T-helper 2 cell (primary cell): Measurements from ENCODE around the gene VGLL3.
"Not testable (repeated sequence)": the region's sequence is repeated elsewhere in the genome, so short reads cannot be mapped to it uniquely, and the experiment has no call there.

Experiments
- DNase-seq, 5 experiments: peaks; one replicate each; pipeline versions ENCODE4 v3.0.0 to v3.0.0-alpha.2; 2012 to 2022
- total RNA-seq, 2 donors: gene quantifications; one replicate each; lab custom pipeline; 2026; lab: John Stamatoyannopoulos, UW

The VGLL3 gene
- total RNA-seq, result 0 to 0.20 reads per million in 2 donors

GRCh38 chr3:86990734-86991481, at the start of gene VGLL3:
TSS of gene VGLL3 (minus strand) at chr3:86991149. CDS start at chr3:86990743, 406 bp downstream.
- DNase-seq, result peak in 1 of 5 experiments; percentile 19

- DNase-seq, result no peak
These were observed 46.7 kb upstream of the VGLL3 start for GRCh38 chr3:87037652-87038051.

- DNase-seq, result no peak
These were observed 45.7 kb upstream of the VGLL3 start for GRCh38 chr3:87036671-87037070.

- DNase-seq, result no peak
These were observed 44.4 kb upstream of the VGLL3 start for GRCh38 chr3:87035339-87035738.

GRCh38 chr3:87033205-87033604, 42.3 kb upstream of the VGLL3 start:
- no peak for DNase-seq

GRCh38 chr3:87025661-87026645, 35.0 kb upstream of the VGLL3 start:
- no peak for DNase-seq

GRCh38 chr3:87017370-87017769, 26.4 kb upstream of the VGLL3 start:
- DNase-seq, result not testable (repeated sequence)

GRCh38 chr3:87009271-87009670, 18.3 kb upstream of the VGLL3 start:
- no peak for DNase-seq

GRCh38 chr3:87006844-87007439, 16.0 kb upstream of the VGLL3 start:
- no peak for DNase-seq

- DNase-seq, result no peak
These were observed 13.9 kb upstream of the VGLL3 start for GRCh38 chr3:87004883-87005282.

GRCh38 chr3:87002346-87002745, 11.4 kb upstream of the VGLL3 start:
- no peak for DNase-seq

- no peak for DNase-seq
These were observed 10.6 kb upstream of the VGLL3 start for GRCh38 chr3:87001473-87002098.

GRCh38 chr3:87000940-87001339, 10.0 kb upstream of the VGLL3 start:
- DNase-seq, result no peak

- DNase-seq, result no peak
These were observed 7.6 kb upstream of the VGLL3 start for GRCh38 chr3:86998569-86998968.

- no peak for DNase-seq
These were observed 5.5 kb upstream of the VGLL3 start for GRCh38 chr3:86996261-86996955.

GRCh38 chr3:86995537-86995936, 4.6 kb upstream of the VGLL3 start:
- DNase-seq, result no peak

- no peak for DNase-seq
These were observed 2.8 kb upstream of the VGLL3 start for GRCh38 chr3:86993704-86994103.

GRCh38 chr3:86991840-86992435, 989 bp upstream of the VGLL3 start:
- DNase-seq, result no peak

GRCh38 chr3:86991482-86991815, 500 bp upstream of the VGLL3 start:
- no peak for DNase-seq

GRCh38 chr3:86990012-86990733, 776 bp downstream of the VGLL3 start:
- no peak for DNase-seq

- DNase-seq, result no peak
These were observed 1.3 kb downstream of the VGLL3 start for GRCh38 chr3:86989611-86990010.
